GM21529 (cell line): ENCODE data around the gene VPS37B.

Source experiments
- ATAC-seq: cut with Tn5 transposase; IDR thresholded peaks from one replicate; pipeline ENCODE4 v1.9.1; 2021; ENCODE audit not compliant: unreplicated experiment

Gene VPS37B

GRCh38 chr12:122867691-122868461 lies 28.0 kb downstream of the VPS37B start:
- no peak for ATAC-seq

- no peak for ATAC-seq
Observed at GRCh38 chr12:122866950-122867607, 28.8 kb downstream of the VPS37B start.

GRCh38 chr12:122866379-122866778 lies 29.5 kb downstream of the VPS37B start:
- no peak for ATAC-seq

GRCh38 chr12:122865268-122866231 lies 30.4 kb downstream of the VPS37B start:
- no peak for ATAC-seq

GRCh38 chr12:122864894-122865253 lies 31.1 kb downstream of the VPS37B start:
- ATAC-seq, result no peak

- ATAC-seq, result no peak
Observed at GRCh38 chr12:122862872-122863701, 32.8 kb downstream of the VPS37B start.

- ATAC-seq, result no peak
Observed at GRCh38 chr12:122862110-122862634, 33.8 kb downstream of the VPS37B start.

- ATAC-seq, result no peak
Observed at GRCh38 chr12:122861587-122861970, 34.3 kb downstream of the VPS37B start.

GRCh38 chr12:122860854-122861586 lies 34.9 kb downstream of the VPS37B start:
- ATAC-seq, result no peak

- no peak for ATAC-seq
Observed at GRCh38 chr12:122860040-122860853, 35.7 kb downstream of the VPS37B start.

GRCh38 chr12:122859303-122860039 lies 36.5 kb downstream of the VPS37B start:
- no peak for ATAC-seq

- no peak for ATAC-seq
Observed at GRCh38 chr12:122858591-122859302, 37.2 kb downstream of the VPS37B start.

- no peak for ATAC-seq
Observed at GRCh38 chr12:122858171-122858570, 37.8 kb downstream of the VPS37B start.

- ATAC-seq, result no peak
Observed at GRCh38 chr12:122856999-122857671, 38.8 kb downstream of the VPS37B start.

GRCh38 chr12:122855928-122856831 lies 39.7 kb downstream of the VPS37B start:
- ATAC-seq, result no peak
